GM18873 (cell line): ENCODE results near the gene CNTN5.

Source experiments
- ATAC-seq: cut with Tn5 transposase; IDR thresholded peaks from one replicate; pipeline ENCODE4 v1.9.1; 2021; ENCODE audit warnings: mild to moderate bottlenecking, moderate library complexity, moderate number of reproducible peaks; ENCODE audit not compliant: unreplicated experiment, low FRiP score

The CNTN5 gene

GRCh38 chr11:100354736-100355135 is 1334.0 kb downstream of the CNTN5 start:
- ATAC-seq: no peak

GRCh38 chr11:100356035-100356434 is 1335.3 kb downstream of the CNTN5 start:
- no peak for ATAC-seq

- no peak for ATAC-seq
These were observed 1338.5 kb downstream of the CNTN5 start for GRCh38 chr11:100359281-100359680.

- ATAC-seq: no peak
These were observed 1347.1 kb downstream of the CNTN5 start for GRCh38 chr11:100367892-100368291.

- no peak for ATAC-seq
These were observed 1362.7 kb downstream of the CNTN5 start for GRCh38 chr11:100383357-100383865.

- ATAC-seq: no peak
These were observed 1375.5 kb downstream of the CNTN5 start for GRCh38 chr11:100396266-100396665.

- ATAC-seq: no peak
These were observed 1376.7 kb downstream of the CNTN5 start for GRCh38 chr11:100397401-100397800.

GRCh38 chr11:100403816-100404215 is 1383.1 kb downstream of the CNTN5 start:
- ATAC-seq: no peak

- no peak for ATAC-seq
These were observed 1384.2 kb downstream of the CNTN5 start for GRCh38 chr11:100404907-100405306.
